NT2/D1 (cell line): ENCODE results near the gene RNF19B.
"Not testable (repeated sequence)": the region's sequence is repeated elsewhere in the genome, so short reads cannot be mapped to it uniquely, and the experiment has no call there.

Experiments
- DNase-seq: peaks from one replicate; pipeline ENCODE4 v3.0.0-alpha.2; 2011; ENCODE audit warnings: low read depth, low spot score
- H3K27me3 ChIP-seq: 2 replicates; pipeline ENCODE4 v1.6.0; 2011; ENCODE audit warnings: mild to moderate bottlenecking; ENCODE audit not compliant: insufficient read length, insufficient read depth
- H3K36me3 ChIP-seq: 2 replicates; pipeline ENCODE4 v1.6.1; 2011; ENCODE audit warnings: mild to moderate bottlenecking, low read length, mixed read lengths; ENCODE audit not compliant: insufficient read depth, insufficient read length
- H3K4me1 ChIP-seq: 2 replicates; pipeline ENCODE4 v1.5.1; 2011; ENCODE audit not compliant: insufficient read depth, insufficient read length
- H3K4me3 ChIP-seq: 2 replicates; pipeline ENCODE4 v1.5.1; 2011; ENCODE audit warnings: low read depth; ENCODE audit not compliant: insufficient read length
- H3K9ac ChIP-seq: 2 replicates; pipeline ENCODE4 v1.6.0; 2011; ENCODE audit warnings: low read depth; ENCODE audit not compliant: insufficient read length
- H3K9me3 ChIP-seq: 2 replicates; pipeline ENCODE4 v1.5.1; 2011; ENCODE audit warnings: mild to moderate bottlenecking, low read length; ENCODE audit not compliant: insufficient read depth
- SUZ12 ChIP-seq: IDR thresholded peaks from 2 replicates; pipeline ENCODE4 v1.6.1; 2011; ENCODE audit not compliant: insufficient read length, insufficient read depth; ENCODE audit errors: extremely low read depth
- YY1 ChIP-seq: IDR thresholded peaks from 2 replicates; pipeline ENCODE4 v1.6.1; 2011; ENCODE audit not compliant: insufficient read length, insufficient read depth
- ZNF274 ChIP-seq: IDR thresholded peaks from 2 replicates; pipeline ENCODE4 v1.6.1; 2011; ENCODE audit warnings: mild to moderate bottlenecking, low read depth, low read length

RNF19B gene

DNA sequence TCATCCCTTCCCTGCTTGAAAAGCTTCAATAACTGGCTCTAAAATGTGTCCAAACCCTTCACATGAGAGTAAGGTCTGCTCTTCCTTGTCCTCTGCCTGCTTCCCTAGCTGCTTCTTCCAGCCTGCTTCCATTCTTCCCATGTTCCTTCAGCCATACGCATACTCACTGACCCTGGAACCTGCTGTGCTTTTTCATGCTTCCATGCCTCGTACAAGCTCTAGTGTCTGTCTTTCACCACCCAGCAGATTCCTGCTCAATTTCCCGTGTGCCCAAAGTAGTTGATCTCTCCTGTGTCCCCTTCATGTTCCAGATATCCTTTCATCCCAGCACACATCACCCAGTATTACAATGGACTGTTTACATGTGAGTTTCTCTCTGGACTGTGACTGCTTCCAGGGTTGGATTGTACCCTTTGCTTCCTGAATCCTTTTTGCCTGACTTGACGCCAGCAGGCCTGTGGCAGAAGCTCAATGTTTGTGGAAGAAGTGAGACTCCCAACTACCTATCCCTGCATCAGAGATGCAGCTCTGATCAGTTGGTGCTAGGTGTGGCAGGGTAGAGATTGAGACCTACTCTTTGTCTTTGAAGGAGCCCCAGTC lies 35.9 kb upstream of the RNF19B start:
- DNase-seq: no peak
- Histone ChIP-seq H3K27me3 (no peaks in the 10 kb centered on the region), H3K9me3 (no peaks in the 10 kb centered on the region), H3K4me1 (peaks cover 3% of the 10 kb centered on the region), H3K9ac (no peak overlapping the region), H3K4me3 (no peak overlapping the region), H3K36me3 (peaks cover 15% of the 10 kb centered on the region)
- TF ChIP-seq SUZ12: no peak

DNA sequence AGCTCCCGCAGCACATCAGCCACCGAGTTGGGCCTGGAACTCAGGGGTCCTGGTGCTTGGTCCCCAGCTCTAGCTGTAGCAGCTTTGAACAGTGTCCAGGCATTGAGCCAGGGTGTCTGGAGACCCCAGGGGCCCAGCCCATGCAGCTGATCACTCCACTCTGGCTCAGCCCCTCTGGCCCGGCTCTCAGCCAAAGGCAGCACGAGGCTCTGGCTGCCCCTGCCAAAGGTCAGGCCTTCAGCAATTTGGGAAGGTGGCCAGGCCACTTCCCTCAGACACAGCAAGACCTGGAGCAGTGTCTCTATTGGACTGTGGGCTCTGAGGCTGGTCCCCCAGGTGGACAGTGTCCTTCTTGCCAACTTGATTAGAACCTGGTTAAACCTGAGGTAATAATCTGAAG lies 34.4 kb upstream of the RNF19B start:
- H3K27me3 ChIP-seq: no peaks in the 10 kb centered on the region
- no peaks in the 10 kb centered on the region for H3K9me3 ChIP-seq
- no peak overlapping the region for H3K4me3 ChIP-seq
- peaks cover 7% of the 10 kb centered on the region for H3K36me3 ChIP-seq
- H3K4me1 ChIP-seq: peaks cover 3% of the 10 kb centered on the region
- DNase-seq: no peak
- no peak overlapping the region for H3K9ac ChIP-seq
- TF ChIP-seq ZNF274 (no peak), YY1 (no peak), SUZ12 (no peak)

DNA sequence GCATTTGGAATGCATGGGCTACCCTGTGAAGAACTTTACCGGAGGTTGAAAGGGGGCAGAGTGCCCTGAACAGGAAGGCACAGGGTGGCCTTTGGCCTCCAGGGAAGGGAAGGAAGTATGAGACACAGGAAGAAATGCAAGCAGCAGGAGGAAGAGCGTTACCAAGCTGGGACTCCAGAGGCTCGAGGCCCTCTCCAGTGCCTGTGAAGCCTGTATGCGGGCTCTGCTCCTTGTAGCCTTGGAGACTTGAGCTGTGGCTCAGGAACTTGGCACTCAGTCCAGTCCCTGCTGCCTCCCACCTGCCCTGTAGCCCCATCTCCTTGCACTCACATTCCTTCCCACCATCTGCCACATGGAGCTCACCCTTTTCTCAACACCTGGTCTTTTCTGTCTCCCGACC lies 33.5 kb upstream of the RNF19B start:
- Histone ChIP-seq H3K4me3 (no peak overlapping the region), H3K4me1 (peaks cover 5% of the 10 kb centered on the region), H3K36me3 (peaks cover 7% of the 10 kb centered on the region), H3K27me3 (no peaks in the 10 kb centered on the region), H3K9ac (no peak overlapping the region), H3K9me3 (no peaks in the 10 kb centered on the region)
- DNase-seq: no peak
- no peak for TF ChIP-seq YY1
- TF ChIP-seq SUZ12: no peak
- no peak for TF ChIP-seq ZNF274

DNA sequence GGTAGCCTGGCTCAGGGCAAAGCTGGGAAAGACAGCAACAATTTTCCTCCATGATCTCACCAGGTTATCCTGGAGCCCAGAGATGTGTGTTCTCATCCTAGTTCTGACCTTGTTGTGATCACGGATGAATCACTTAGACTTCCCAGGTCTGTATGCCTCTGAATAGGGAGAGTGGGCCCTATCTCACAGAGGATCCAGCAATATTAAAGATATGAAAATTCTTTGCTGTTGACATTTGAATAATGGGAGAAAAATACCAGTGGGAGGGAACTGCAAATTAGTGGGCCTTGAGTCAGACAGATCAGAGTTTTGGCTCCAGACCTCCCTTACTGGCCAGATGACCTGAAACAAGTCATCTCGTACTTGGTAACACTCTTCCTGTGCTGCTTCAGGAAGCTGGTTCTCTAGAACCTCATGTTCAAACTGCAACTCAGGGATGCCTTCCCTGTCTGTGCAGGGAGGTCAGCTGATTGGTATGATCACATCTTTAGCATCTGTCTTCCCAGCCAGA lies 32.8 kb upstream of the RNF19B start:
- no peak for TF ChIP-seq YY1
- Histone ChIP-seq H3K27me3 (no peaks in the 10 kb centered on the region), H3K9me3 (no peaks in the 10 kb centered on the region), H3K36me3 (peaks cover 5% of the 10 kb centered on the region), H3K9ac (no peak overlapping the region), H3K4me3 (no peak overlapping the region), H3K4me1 (peaks cover 10% of the 10 kb centered on the region)
- no peak for DNase-seq

DNA sequence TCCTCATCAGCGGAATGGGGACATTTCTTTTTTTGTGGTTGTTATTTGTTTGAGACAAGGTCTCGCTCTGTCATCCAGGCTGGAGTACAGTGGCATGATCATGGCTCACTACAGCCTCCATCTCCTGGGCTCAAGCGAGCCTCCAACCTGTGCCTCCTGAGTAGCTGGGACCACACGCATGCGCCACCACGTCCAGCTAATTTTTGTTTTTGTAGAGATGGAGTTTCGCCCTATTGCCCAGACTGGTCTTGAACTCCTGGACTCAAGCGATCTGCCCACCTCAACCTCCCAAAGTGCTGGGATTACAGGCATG lies 28.7 kb upstream of the RNF19B start:
- not testable (repeated sequence) for H3K9me3 ChIP-seq, H3K9ac ChIP-seq, H3K27me3 ChIP-seq, H3K36me3 ChIP-seq, DNase-seq, H3K4me3 ChIP-seq
- peaks cover 24% of the 10 kb centered on the region for H3K4me1 ChIP-seq

DNA sequence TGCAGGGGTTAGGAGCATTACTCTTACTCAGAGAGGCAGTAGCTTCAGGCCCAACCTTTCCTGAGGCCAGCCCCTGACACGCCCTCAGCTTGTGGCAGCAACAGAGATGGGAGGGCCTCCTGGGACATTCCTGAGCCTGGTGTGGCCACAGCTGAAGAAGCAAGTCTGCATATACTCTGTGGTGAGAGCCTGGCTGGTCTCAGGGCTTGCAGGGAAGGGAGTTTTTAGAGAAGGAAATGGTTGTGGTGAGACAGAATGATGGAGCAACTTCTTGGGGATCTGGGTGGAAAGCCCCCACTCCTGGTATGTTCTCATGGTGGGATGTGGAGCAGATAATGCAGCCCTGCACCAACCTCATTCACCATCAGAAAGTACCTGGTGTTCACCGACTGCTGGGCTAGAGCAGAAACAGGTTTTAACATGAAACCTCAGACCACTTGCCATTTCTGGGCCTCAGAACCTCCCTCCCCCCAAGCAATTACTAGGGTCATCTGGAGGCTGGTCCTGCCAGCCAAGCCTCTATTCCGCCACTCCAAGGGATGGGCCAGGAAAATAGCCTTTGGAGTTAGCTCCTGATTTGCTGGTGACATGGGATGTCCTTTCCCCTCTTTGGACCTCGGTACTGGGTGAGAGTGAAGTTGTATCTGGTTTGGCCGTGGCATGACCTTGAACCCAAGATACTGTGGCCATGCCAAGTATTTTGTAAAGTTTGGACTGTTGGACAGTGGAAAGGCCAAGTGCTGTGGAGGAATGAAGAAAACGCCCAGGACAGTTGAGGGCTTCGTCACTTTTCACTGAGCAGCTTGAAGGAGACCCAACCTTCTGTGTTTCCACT lies 28.1 kb upstream of the RNF19B start:
- Histone ChIP-seq H3K36me3 (no peaks in the 10 kb centered on the region), H3K9me3 (no peaks in the 10 kb centered on the region), H3K4me3 (no peak overlapping the region), H3K4me1 (peaks cover 21% of the 10 kb centered on the region), H3K9ac (peak overlapping the region; percentile 34), H3K27me3 (no peaks in the 10 kb centered on the region)
- DNase-seq: peak; percentile 96
- TF ChIP-seq YY1: no peak
- TF ChIP-seq SUZ12: no peak
- TF ChIP-seq ZNF274: no peak

DNA sequence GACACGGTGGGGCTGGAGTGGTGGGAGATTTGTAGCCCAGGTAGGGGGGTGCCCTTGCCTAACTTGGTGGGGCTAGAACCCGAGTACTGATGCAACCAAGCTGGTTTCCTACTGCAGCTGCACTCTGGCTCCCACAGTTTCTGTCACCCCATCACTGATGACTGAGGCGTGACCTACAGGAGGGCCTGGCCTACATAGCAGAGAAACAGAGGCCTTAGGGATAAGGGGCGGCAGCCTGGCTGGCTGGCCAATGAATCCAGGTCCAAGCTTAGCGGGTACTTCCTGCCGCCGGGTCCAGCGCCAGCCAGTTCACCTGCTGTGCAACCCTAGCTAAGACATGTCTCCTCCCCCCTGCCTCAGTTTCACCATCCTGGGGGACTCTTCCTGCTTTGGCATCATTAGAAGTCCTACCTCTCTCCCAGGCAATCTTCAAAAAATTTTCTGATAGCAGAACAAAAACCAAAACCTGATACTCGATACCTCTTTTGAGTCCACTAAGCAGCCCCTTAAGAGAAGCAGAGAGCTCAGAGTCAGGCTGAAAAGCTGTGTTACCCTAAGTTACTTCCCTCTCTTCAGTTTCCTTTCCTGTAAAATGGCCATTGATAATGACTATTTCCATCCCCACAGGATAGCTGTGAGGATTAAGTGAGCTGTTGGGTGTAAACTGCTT lies 27.3 kb upstream of the RNF19B start:
- Histone ChIP-seq H3K4me1 (peaks cover 21% of the 10 kb centered on the region), H3K9me3 (no peaks in the 10 kb centered on the region), H3K36me3 (no peaks in the 10 kb centered on the region), H3K9ac (no peak overlapping the region), H3K4me3 (no peak overlapping the region), H3K27me3 (no peaks in the 10 kb centered on the region)
- TF ChIP-seq ZNF274 (no peak), YY1 (no peak), SUZ12 (no peak)
- no peak for DNase-seq
